HG03045 (cell line): ENCODE data around the gene TNFSF15.
A peak's percentile ranks its signal among the peaks of the same experiment; 100 is the strongest.

Source experiments
- ATAC-seq: cut with Tn5 transposase; IDR thresholded peaks from one replicate; pipeline ENCODE4 v1.9.1; 2021; ENCODE audit warnings: mild to moderate bottlenecking, moderate library complexity; ENCODE audit not compliant: unreplicated experiment

Gene TNFSF15

GRCh38 chr9:114805670-114806525 lies at the start of gene TNFSF15:
TNFSF15 (minus strand) TSS chr9:114806039; CDS start chr9:114806012, 27 bp downstream.
- ATAC-seq = peak; percentile 89

- ATAC-seq = no peak
Observed at GRCh38 chr9:114855488-114855887, 49.6 kb upstream of the TNFSF15 start.

- no peak for ATAC-seq
Observed at GRCh38 chr9:114854736-114855355, 49.0 kb upstream of the TNFSF15 start.

GRCh38 chr9:114853071-114853855 lies 47.4 kb upstream of the TNFSF15 start:
- ATAC-seq = no peak

- ATAC-seq = no peak
Observed at GRCh38 chr9:114852050-114852594, 46.3 kb upstream of the TNFSF15 start.

GRCh38 chr9:114851306-114851705 lies 45.5 kb upstream of the TNFSF15 start:
- no peak for ATAC-seq

- ATAC-seq = no peak
Observed at GRCh38 chr9:114850871-114851270, 45.0 kb upstream of the TNFSF15 start.

- ATAC-seq = no peak
Observed at GRCh38 chr9:114849450-114849849, 43.6 kb upstream of the TNFSF15 start.

GRCh38 chr9:114847492-114848417 lies 41.9 kb upstream of the TNFSF15 start:
- no peak for ATAC-seq

- no peak for ATAC-seq
Observed at GRCh38 chr9:114845373-114845772, 39.5 kb upstream of the TNFSF15 start.

- no peak for ATAC-seq
Observed at GRCh38 chr9:114844766-114845165, 38.9 kb upstream of the TNFSF15 start.

GRCh38 chr9:114837923-114838322 lies 32.1 kb upstream of the TNFSF15 start:
- ATAC-seq = no peak

- ATAC-seq = no peak
Observed at GRCh38 chr9:114836769-114837168, 30.9 kb upstream of the TNFSF15 start.

- no peak for ATAC-seq
Observed at GRCh38 chr9:114834386-114834785, 28.5 kb upstream of the TNFSF15 start.

- no peak for ATAC-seq
Observed at GRCh38 chr9:114830546-114830945, 24.7 kb upstream of the TNFSF15 start.

- ATAC-seq = no peak
Observed at GRCh38 chr9:114829574-114830440, 24.0 kb upstream of the TNFSF15 start.

- ATAC-seq = no peak
Observed at GRCh38 chr9:114828303-114828650, 22.4 kb upstream of the TNFSF15 start.

GRCh38 chr9:114827641-114828302 lies 21.9 kb upstream of the TNFSF15 start:
- ATAC-seq = no peak

GRCh38 chr9:114826431-114826830 lies 20.6 kb upstream of the TNFSF15 start:
- no peak for ATAC-seq
